Keratinocyte (primary cell): Measurements from ENCODE around the gene LMO3. TPM values are rescaled to one million over a fixed set of nuclear protein-coding genes. Genes with fewer than 3 reads are reported as not detected.

Source experiments
- DNase-seq: peaks from one replicate; pipeline ENCODE4 v3.0.0-alpha.2; 2011; ENCODE audit warnings: low read depth, missing footprints, low spot score
- FAIRE-seq: peaks from 2 replicates; lab custom pipeline; 2011; peaks lifted over from hg19 to GRCh38; lab: Jason Lieb, UNC
- H2AFZ ChIP-seq: 2 replicates; pipeline ENCODE4 v1.6.0; 2012; ENCODE audit warnings: low read length, control low read depth, inconsistent platforms; ENCODE audit not compliant: control insufficient read depth
- H3K27ac ChIP-seq: 2 replicates; pipeline ENCODE4 v1.5.1; 2011; ENCODE audit warnings: low read length; ENCODE audit not compliant: control insufficient read depth, insufficient read depth
- H3K27me3 ChIP-seq: 3 replicates; pipeline ENCODE4 v1.6.0; 2011; ENCODE audit warnings: low read length; ENCODE audit not compliant: control insufficient read depth, insufficient read depth; ENCODE audit errors: extremely low read depth
- H3K36me3 ChIP-seq, 2 experiments: 2 replicates in 1 of 2; 3 replicates in 1 of 2; pipeline ENCODE4 v1.5.1; 2011; ENCODE audit warnings: low read length in 2 of 2, mild to moderate bottlenecking in 1 of 2; ENCODE audit not compliant: control insufficient read depth in 2 of 2, insufficient read depth in 2 of 2; ENCODE audit errors: extremely low read depth in 1 of 2
- H3K4me1 ChIP-seq: 3 replicates; pipeline ENCODE4 v1.5.1; 2011; ENCODE audit warnings: low read length; ENCODE audit not compliant: control insufficient read depth, insufficient read depth; ENCODE audit errors: extremely low read depth
- H3K4me2 ChIP-seq: 3 replicates; pipeline ENCODE4 v1.6.0; 2011; ENCODE audit warnings: low read depth, low read length; ENCODE audit not compliant: control insufficient read depth, insufficient read depth; ENCODE audit errors: extremely low read depth
- H3K4me3 ChIP-seq, 3 experiments: fragments of 200-600 bp in 1 of 3; sonication (generic) in 1 of 3; 2 replicates in 2 of 3; 3 replicates in 1 of 3; pipeline ENCODE4 v1.5.1; 2011 to 2016; ENCODE audit warnings: low read length in 3 of 3, mild to moderate bottlenecking in 3 of 3, control low read depth in 2 of 3, inconsistent platforms in 1 of 3, low read depth in 1 of 3, mixed read lengths in 1 of 3, mixed run types in 1 of 3, moderate library complexity in 1 of 3; ENCODE audit not compliant: control insufficient read depth in 2 of 3, insufficient read depth in 2 of 3; ENCODE audit errors: extremely low read depth in 1 of 3
- H3K79me2 ChIP-seq: 2 replicates; pipeline ENCODE4 v1.6.0; 2012; ENCODE audit warnings: low read length; ENCODE audit not compliant: control insufficient read depth, insufficient read depth
- H3K9ac ChIP-seq: 3 replicates; pipeline ENCODE4 v1.6.0; 2011; ENCODE audit warnings: low read length; ENCODE audit not compliant: control insufficient read depth, insufficient read depth; ENCODE audit errors: extremely low read depth
- H3K9me1 ChIP-seq: 3 replicates; pipeline ENCODE4 v1.6.0; 2011; ENCODE audit warnings: low read length; ENCODE audit not compliant: control insufficient read depth, insufficient read depth; ENCODE audit errors: extremely low read depth
- H3K9me3 ChIP-seq: 2 replicates; pipeline ENCODE4 v1.5.1; 2012; ENCODE audit warnings: low read depth, low read length; ENCODE audit not compliant: control insufficient read depth
- H4K20me1 ChIP-seq: 3 replicates; pipeline ENCODE4 v1.6.0; 2011; ENCODE audit warnings: low read length; ENCODE audit not compliant: control insufficient read depth, insufficient read depth; ENCODE audit errors: extremely low read depth
- EZH2 ChIP-seq: IDR thresholded peaks from one replicate; pipeline ENCODE4 v1.6.1; 2012; ENCODE audit warnings: inconsistent platforms, mild to moderate bottlenecking, low read length, moderate library complexity
- dilution Hi-C: fragments of 300-500 bp; cut with MboI; formaldehyde crosslinking; loops from one replicate; pipeline ENCODE4 v1.7.0; 2020; ENCODE audit warnings: low sequenced_read_pairs; ENCODE audit not compliant: extremely low pct_ligation_motif_present
- polyA plus RNA-seq, 5 experiments: library from polyadenylated mRNA; depleted of rRNA in 3 of 5; stranded (reverse) in 3 of 5; stranded (forward) in 1 of 5; unstranded in 1 of 5; fragments of >200 nt; gene quantifications; 1 replicate in 1 of 5; 2 replicates in 3 of 5; 3 replicates in 1 of 5; pipeline versions ENCODE4 v1.2.1 to v1.2.3, GENCODE V29; 2011 to 2012; ENCODE audit warnings: missing spikeins in 2 of 5, low read depth in 1 of 5, low replicate concordance in 1 of 5
- TF ChIP-seq, protein P1 (sequence below), 3 experiments: IDR thresholded peaks in 1 of 3; conservative IDR thresholded peaks in 1 of 3; optimal IDR thresholded peaks in 1 of 3; 2 replicates in 2 of 3; 3 replicates in 1 of 3; pipeline versions ENCODE3 to v1.5.1; 2011; ENCODE audit warnings: low read length in 3 of 3, mild to moderate bottlenecking in 3 of 3, moderate library complexity in 2 of 3, control low read depth in 1 of 3, inconsistent platforms in 1 of 3; ENCODE audit not compliant: insufficient read depth in 2 of 3; ENCODE audit errors: extremely low read depth in 1 of 3

The LMO3 gene
- polyA plus RNA-seq, 1 donor (not counting 4 experiments of a cell fraction or from before 2014, with no cell fraction given): not detected

DNA sequence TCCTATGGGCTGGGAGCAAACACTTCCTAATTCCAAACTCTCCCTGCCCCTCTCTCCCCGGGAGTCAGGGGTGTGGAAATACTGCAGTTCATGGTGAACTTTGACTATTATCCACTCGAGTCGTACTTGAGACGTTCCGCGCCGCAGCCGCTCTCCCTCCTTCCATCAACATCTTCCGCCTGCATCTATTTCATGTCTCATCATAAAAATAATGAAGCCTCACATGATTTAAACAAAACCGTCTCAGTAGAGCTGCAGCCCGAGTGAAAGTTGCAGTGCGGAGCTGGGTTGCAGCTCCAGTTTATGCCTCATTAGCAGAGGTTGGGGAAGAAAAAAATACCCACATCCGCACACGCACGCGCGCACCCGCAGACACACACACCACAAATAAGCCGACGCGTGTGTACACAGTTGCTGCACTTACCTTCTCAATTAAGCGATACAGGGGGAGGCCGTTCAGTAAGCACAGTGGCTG lies 283 bp downstream of the LMO3 start:
- no peaks in the 10 kb centered on the region for H3K36me3 ChIP-seq
- H3K4me2 ChIP-seq: peak overlapping the region; percentile 84
- peaks cover 65% of the 10 kb centered on the region for H3K27me3 ChIP-seq
- no peaks in the 10 kb centered on the region for H3K79me2 ChIP-seq
- FAIRE-seq: no peak
- H3K4me3 ChIP-seq: peak overlapping the region in 2 of 3 experiments; percentile 40 to 48
- dilution Hi-C loops: no loop called here
- H3K9me1 ChIP-seq: no peaks in the 10 kb centered on the region
- no peaks in the 10 kb centered on the region for H3K9me3 ChIP-seq
- peak overlapping the region; percentile 76 for H2AFZ ChIP-seq
- no peaks in the 10 kb centered on the region for H4K20me1 ChIP-seq
- H3K4me1 ChIP-seq: peaks cover 5% of the 10 kb centered on the region
- no peak for DNase-seq
- H3K27ac ChIP-seq: no peak overlapping the region
- H3K9ac ChIP-seq: no peak overlapping the region
- TF ChIP-seq, protein P1, sequence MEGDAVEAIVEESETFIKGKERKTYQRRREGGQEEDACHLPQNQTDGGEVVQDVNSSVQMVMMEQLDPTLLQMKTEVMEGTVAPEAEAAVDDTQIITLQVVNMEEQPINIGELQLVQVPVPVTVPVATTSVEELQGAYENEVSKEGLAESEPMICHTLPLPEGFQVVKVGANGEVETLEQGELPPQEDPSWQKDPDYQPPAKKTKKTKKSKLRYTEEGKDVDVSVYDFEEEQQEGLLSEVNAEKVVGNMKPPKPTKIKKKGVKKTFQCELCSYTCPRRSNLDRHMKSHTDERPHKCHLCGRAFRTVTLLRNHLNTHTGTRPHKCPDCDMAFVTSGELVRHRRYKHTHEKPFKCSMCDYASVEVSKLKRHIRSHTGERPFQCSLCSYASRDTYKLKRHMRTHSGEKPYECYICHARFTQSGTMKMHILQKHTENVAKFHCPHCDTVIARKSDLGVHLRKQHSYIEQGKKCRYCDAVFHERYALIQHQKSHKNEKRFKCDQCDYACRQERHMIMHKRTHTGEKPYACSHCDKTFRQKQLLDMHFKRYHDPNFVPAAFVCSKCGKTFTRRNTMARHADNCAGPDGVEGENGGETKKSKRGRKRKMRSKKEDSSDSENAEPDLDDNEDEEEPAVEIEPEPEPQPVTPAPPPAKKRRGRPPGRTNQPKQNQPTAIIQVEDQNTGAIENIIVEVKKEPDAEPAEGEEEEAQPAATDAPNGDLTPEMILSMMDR (optimal IDR thresholded peaks at IDR 0.05 in 1 of 3, IDR thresholded peaks at IDR 0.05 in 1 of 3, conservative IDR thresholded peaks at IDR 0.05 in 1 of 3; ENCODE audit: extremely low read depth in 1 of 3, insufficient read depth in 2 of 3, low read length in 3 of 3): no peak
- peak; percentile 43 for TF ChIP-seq EZH2

DNA sequence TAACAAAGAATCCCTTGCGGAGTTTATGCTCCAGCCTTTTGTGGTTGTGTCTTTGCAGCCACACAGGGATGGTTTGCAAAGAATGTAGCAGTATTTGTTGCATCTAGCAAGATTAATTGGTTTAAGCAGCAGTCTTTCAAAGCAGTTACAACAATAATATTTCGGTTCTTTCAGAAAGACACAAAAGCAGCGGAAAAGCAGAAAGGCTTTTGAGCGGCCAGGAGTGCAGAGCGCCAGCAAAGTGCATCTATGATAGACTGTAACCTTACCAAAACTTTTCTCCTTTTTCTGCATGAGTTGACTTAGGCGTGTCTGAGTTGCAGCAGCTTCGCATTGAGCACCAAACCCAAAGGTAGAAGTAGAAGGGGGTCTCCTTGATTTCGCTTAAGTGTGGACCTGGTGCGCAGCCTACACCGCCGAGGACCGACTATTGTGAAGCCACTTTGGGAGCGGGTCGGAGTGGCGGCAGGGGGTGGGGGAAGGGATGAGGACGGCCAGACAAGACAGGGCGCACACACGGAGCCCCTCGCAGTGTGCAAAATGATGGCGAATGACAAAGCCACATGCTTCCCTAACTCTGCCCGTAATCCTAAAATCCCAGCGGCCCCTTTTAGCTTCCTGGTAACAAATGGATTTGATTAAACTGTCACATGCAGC lies 1.2 kb downstream of the LMO3 start:
- no peak overlapping the region for H2AFZ ChIP-seq

More for the DNA sequence above, 1.2 kb downstream of the LMO3 start:
- H3K27ac ChIP-seq: no peak overlapping the region
- DNase-seq (no peak), FAIRE-seq (no peak)
- no peaks in the 10 kb centered on the region for H3K36me3 ChIP-seq
- dilution Hi-C loops: no loop called here
- no peak overlapping the region for H3K4me2 ChIP-seq
- H3K4me1 ChIP-seq: peaks cover 5% of the 10 kb centered on the region
- no peaks in the 10 kb centered on the region for H3K9me3 ChIP-seq
- no peak overlapping the region for H3K9ac ChIP-seq
- H4K20me1 ChIP-seq: no peaks in the 10 kb centered on the region
- no peaks in the 10 kb centered on the region for H3K79me2 ChIP-seq
- no peak overlapping the region for H3K4me3 ChIP-seq
- H3K9me1 ChIP-seq: no peaks in the 10 kb centered on the region
- peak; percentile 52 for TF ChIP-seq EZH2
- TF ChIP-seq, protein P1 (optimal IDR thresholded peaks at IDR 0.05 in 1 of 3, IDR thresholded peaks at IDR 0.05 in 1 of 3, conservative IDR thresholded peaks at IDR 0.05 in 1 of 3; ENCODE audit: extremely low read depth in 1 of 3, insufficient read depth in 2 of 3, low read length in 3 of 3): no peak
- peaks cover 57% of the 10 kb centered on the region for H3K27me3 ChIP-seq
